HS-27A (cell line): ENCODE measurements around the gene PMAIP1.
"Not testable (repeated sequence)": the region's sequence is repeated elsewhere in the genome, so short reads cannot be mapped to it uniquely, and the experiment has no call there.

Source experiments
- DNase-seq: peaks from one replicate; pipeline ENCODE4 v3.0.0-alpha.2; 2012; ENCODE audit warnings: low read depth, missing footprints

The PMAIP1 gene

DNA sequence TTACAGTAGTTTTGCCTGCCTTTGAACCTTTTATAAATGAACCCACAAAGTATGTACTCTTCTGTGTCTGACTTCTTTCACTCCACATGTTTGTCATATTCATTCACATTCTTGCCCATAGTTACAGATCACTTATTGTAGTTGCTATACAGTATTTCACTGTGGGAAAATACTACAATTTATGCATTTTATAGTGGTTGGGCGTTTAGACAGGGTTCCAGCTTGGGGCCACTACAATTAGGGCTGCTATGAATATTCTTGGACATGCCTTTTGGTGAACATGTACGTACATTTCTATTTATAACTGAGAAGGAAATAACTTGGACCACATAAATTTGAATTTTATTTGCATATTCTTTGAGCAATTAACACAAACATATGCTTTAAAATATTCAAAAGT lies 15.4 kb upstream of the PMAIP1 start:
- no peak for DNase-seq

DNA sequence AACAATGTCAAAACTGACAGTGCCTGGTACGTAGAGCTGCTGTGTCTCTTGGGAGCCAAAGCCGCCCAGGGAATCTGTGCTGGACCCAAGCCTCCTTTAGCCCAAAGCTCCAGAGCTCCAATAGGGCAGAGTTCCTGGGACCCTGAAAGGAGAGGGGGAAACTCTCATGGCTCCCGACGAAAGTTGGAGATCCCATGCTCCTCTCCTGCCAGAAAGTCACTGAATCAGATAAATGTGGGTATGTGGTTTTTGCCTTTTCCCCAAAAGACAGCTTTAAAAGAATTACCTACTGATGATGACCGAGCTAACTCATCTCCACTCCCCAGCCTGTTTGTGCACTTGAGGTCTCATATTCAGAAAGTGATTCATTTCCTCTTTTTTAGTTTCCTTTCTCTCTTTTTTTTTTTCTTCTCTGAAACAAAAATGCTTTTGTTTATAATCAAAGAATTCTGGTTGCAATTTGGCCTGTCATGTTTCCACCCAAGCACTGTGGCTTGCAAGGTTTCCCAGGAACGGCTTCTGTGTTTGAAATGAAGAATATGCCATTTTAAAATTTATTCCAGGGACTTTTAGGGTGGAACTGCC lies 14.1 kb upstream of the PMAIP1 start:
- no peak for DNase-seq

DNA sequence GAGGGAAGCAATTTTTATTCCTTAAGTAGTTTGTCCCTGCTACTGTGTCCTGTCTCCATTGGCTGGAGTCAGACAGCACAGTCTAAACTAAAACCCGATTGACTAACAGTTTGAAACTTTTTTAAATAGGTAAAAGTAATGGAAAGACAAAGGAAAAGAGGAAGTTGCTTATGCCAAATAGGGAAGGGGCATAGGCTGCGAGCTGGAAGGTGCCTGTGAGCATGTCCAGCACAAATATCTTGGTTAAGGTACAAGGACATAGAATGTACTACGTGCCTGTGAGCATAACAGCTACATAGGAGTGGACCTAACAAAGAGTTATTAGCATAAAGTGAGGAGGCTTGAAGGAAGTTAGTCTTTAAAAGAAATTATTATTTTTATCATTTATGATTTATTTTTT lies 13.4 kb upstream of the PMAIP1 start:
- not testable (repeated sequence) for DNase-seq

DNA sequence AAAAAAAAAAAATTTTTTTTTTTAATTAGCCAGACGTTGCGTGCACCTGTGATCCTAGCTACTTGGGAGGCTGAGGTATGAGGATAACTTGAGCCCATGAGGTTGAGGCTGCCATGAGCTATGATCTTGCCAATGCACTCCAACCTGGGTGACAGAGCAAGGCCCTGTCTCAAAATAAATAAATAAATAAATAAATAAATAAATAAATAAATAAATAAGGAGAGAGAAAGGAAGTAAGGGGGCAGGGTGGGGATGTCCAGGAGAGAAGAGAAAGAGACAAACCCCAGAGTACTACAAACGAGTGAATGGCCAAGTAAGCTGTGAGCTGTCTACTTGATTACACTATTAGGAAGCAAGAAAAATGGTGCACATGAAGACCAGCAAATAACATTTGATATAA lies 7.7 kb upstream of the PMAIP1 start:
- no peak for DNase-seq

DNA sequence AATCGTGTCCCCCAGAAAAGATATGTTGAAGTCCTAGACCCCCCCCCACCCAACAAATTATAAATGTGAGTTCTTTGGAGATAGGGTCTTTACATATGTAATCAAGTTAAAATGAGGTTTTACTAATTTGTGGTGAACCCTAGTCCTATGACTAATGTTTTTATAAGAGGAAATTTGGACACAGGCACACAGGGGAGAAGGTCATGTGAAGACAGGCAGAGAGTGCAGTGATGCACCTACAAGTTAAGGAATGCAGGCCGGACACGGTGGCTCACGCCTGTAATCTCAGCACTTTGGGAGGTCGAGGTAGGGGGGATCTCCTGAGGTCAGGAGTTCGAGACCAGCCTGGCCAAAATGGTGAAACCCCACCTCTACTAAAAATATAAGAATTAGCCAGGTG lies 5.8 kb upstream of the PMAIP1 start:
- no peak for DNase-seq

DNA sequence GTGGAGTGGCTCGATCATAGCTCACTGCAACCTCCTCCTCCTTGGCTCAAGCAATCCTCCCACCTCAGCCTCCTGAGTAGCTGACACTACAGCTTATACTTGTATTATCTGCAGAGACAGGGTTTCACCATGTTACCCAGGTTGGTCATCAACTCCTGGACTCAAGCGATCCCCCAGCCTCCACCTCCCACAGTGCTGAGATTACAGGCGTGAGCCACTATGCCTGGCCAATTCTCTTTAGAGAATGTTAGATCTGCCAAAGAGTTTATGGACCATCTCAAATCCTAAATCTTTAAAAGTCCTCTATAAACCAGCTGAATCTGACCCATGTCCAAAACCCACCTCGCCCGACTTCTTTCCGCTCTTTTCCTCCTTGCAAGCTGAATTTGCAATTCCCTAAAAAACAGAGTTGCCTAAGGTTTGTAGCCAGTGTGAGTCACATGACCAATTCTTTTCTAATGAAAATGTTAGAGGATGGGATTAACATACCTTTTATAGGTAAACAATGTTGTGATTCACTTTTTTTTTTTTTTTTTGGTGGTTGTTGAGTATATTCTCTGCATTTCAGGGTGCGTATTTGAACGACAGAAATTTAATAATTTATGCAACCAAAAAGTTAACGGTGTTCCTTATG lies 2.4 kb upstream of the PMAIP1 start:
- no peak for DNase-seq

DNA sequence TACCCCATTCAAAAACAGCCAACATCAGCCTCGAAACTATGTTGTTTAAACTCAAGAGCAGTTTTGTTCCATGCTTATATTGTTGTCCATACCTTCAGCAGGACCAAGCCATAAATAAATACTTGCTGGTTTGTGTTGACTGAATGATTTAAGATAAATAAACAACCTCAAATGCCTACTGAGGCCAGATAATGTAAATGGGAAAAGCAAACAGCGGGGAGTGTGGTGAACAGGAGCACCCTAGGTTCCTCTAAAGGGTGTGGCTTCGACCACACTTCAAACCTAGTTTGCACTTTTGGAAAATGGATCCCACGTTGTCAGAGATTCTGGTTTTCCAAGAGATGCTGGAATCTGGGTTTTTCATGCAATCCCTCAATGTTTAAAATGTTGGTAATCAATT lies 1.7 kb upstream of the PMAIP1 start:
- DNase-seq = no peak

DNA sequence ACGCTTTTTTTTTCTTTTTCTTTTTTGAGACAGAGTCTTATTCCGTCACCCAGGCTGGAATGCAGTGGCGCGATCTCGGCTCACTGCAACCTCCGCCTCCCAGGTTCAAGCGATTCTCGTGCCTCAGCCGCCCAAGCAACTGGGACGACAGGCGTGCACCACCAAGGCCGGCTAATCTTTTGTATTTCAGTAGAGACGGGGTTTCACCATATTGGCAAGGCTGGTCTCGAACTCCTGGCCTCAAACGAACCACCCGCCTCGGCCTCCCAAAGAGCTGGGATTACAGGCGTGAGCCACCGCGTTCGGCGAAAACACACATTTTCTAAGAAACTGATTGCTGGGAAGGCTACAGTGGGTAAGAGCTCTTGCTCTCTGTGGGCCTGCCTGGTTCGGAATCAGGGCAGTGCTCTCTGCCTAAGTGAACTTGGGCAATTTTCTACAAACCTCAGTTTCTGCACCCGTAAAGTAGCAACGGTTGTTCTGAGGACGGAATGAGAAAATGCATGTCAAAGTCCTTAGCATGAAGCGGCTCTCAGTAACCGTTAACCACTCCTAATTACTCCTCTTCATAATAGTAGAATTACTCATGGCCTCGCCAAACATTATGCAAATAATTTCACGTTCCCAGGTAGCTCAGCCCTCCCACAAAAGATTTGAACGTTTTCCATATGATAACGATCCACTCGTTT lies 1.0 kb upstream of the PMAIP1 start:
- DNase-seq = no peak

DNA sequence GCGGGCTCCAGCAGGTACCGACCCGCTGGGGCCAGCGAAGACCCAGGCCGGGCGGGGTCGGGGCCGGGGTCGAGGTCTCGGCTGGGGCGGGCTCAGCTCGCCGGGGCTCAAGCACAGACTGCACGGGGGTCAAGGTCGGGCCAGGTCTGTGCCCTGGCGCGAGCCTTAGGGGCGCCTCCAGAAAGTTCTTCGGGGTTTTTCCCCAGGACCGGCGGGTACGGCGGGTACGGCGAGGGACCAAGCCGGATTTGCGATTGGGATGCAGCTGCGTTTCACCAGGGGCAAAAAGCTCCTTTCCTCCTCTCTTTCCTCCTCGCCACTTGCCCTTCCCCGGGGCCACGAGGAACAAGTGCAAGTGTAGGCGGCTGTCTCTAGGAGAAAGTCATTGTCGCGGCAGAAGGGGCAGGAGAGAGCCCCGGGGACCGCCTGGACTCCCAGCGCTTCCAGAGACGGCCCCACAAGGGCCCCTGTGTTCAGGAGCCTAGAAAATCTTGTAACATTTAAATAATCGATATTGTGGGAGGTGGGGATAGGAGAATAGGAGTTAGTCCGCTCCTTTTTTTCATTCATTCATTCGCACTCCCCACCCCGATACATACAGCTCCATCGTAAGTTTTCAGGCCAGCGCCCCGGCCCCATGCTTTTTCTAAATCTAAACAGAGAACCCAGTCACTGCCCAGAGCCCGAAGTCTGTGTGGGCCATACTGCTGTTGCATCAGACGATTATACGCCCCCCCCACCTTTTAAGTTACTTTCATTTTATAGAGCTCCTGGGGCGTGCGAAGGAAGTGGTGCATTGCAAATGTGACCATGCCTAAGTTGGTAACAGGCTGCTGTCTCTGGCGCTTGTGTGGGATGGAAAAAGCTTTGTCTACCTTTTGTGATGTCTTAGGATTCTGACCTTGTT lies 679 bp downstream of the PMAIP1 start:
- no peak for DNase-seq

DNA sequence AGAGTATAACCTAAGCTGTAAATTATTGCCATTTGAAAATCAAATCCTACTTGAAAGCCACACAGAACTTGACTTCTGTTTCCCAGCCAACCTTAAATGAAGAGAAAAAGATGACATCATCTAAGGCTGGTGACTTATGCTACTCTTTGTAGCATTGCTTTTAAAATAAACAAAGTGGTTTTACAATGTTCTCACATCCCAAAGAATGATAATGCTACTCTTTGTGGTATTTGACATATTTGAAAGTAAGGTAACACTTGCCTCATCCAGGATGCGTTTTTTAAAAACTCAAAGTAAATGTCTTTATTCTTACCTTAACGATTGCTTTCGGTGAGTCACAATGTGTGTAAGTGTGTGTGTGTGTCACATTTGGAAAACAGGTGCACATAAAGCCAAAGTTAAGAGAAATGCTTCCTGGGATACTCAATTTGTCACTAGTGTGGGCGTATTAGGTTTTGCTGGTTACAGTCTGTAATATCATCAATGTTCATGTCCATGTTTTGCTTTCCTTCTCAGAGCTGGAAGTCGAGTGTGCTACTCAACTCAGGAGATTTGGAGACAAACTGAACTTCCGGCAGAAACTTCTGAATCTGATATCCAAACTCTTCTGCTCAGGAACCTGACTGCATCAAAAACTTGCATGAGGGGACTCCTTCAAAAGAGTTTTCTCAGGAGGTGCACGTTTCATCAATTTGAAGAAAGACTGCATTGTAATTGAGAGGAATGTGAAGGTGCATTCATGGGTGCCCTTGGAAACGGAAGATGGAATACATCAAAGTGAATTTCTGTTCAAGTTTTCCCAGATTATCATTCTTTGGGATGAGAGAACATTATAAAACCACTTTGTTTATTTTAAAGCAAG lies 2.6 kb downstream of the PMAIP1 start:
- no peak for DNase-seq

DNA sequence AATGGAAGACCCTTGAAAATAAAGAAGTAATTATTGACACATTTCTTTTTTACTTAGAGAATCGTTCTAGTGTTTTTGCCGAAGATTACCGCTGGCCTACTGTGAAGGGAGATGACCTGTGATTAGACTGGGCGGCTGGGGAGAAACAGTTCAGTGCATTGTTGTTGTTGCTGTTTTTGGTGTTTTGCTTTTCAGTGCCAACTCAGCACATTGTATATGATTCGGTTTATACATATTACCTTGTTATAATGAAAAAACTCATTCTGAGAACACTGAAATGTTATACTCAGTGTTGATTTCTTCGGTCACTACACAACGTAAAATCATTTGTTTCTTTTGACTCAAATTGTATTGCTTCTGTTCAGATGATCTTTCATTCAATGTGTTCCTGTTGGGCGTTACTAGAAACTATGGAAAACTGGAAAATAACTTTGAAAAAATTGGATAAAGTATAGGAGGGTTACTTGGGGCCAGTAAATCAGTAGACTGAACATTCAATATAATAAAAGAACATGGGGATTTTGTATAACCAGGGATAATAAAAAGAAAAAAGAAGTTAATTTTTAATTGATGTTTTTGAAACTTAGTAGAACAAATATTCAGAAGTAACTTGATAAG lies 3.3 kb downstream of the PMAIP1 start:
- no peak for DNase-seq

DNA sequence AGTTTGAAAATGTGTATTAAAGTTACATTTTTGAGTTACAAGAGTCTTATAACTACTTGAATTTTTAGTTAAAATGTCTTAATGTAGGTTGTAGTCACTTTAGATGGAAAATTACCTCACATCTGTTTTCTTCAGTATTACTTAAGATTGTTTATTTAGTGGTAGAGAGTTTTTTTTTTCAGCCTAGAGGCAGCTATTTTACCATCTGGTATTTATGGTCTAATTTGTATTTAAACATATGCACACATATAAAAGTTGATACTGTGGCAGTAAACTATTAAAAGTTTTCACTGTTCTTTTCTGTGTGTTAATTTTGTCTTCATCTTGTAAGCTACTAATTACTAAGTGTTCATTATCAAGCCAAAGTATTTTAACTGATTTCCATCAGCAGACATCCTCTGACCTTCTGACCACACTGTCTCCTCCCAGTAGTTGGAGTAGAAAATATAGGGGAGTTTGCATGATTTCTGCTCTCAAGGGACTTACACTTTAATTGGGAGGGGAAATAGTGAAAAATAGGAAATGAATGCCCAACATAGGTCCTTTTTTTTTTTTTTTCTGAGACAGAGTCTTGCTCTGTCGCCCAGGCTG lies 4.3 kb downstream of the PMAIP1 start:
- DNase-seq = no peak

DNA sequence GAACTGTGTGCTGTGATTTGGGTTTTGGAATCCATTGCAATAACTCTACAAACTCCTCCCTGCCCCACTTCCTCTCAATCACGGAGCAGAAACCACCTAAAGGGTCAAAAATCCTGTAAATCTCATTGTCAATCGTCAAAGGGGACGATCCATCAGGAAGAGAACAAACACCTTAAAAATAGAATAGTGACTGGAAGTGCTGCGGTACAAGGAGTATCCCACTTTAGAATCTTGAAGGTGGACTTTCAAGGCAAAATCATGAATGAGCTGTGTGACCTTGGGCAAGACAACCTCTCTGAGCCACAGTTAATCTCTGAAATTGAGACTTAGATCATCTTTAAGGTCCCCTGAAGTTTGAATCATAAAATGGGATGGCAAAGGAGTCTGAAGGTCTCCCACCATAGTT lies 5.9 kb downstream of the PMAIP1 start:
- no peak for DNase-seq

DNA sequence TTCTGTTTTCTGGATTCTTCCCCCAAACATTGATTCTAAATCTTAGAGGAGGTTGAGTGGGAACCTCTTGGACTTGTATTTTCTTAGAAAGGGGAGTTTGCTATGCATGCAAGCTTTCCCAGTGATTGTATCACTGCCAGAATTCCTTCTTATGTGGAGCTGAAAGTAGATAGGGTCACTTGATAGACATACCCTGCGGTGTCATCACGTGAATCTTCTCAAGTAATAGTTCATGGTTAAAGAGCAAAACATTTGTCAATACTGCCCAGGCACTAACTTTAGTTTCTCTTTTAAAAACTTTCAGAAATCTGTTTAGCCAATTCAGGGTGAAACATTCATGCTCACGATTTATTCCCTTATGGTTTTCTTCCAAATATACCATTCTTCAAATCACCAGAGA lies 6.4 kb downstream of the PMAIP1 start:
- DNase-seq = no peak

DNA sequence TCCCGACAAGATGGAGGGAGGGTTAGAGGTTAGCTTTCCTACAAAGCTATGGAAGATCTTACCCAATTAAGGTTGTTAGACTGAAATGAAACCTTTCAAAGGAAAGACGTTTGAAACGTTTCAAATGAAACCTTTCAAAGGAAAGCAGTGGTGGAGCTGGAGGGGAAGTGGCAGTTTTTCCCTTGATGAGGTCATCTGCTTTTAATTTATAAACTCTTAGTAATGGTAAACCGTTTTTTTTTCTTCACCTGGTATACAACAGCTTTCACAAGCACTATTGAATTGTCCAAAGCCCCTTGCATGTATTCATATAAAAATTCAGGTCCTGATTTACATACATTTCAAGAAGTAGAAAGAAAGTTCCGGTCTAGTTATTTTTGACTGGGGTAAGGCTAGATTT lies 7.4 kb downstream of the PMAIP1 start:
- DNase-seq = no peak

DNA sequence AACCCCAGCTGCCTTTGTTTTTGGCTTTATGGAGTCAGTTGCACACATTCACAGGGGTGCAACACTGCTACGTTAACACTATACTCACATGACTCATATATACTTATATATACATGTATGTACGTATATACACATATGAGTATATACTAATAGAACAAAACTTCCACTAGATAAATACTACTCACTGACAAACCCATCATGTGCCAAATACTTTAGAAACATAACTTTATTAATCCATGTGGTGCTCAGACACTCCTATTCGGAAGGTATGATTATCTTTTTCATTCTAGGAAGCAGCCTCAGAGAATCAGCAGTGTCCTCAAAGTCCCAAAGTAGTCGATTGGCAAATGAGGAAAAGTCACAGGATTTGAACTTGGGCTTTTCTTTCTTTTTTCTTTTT lies 7.9 kb downstream of the PMAIP1 start:
- no peak for DNase-seq

DNA sequence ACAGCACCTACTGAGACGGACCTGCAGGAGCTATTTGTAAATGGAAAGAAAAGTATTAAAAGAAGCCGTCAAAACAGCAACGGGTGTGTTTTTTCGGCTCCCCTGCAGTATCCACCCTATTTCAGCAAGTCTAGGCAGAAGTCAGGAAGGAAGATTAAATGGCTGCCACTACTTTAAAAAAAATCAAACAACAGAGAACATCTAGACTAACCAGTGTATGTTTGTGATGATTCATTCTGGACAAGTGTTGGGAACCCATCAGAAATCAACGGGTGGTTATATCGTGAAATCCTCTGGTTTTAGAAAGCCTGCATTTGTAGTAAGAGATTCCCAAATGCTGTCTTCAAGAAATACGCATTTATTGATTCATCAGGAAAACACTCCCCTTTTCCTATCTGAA lies 9.0 kb downstream of the PMAIP1 start:
- DNase-seq = no peak

DNA sequence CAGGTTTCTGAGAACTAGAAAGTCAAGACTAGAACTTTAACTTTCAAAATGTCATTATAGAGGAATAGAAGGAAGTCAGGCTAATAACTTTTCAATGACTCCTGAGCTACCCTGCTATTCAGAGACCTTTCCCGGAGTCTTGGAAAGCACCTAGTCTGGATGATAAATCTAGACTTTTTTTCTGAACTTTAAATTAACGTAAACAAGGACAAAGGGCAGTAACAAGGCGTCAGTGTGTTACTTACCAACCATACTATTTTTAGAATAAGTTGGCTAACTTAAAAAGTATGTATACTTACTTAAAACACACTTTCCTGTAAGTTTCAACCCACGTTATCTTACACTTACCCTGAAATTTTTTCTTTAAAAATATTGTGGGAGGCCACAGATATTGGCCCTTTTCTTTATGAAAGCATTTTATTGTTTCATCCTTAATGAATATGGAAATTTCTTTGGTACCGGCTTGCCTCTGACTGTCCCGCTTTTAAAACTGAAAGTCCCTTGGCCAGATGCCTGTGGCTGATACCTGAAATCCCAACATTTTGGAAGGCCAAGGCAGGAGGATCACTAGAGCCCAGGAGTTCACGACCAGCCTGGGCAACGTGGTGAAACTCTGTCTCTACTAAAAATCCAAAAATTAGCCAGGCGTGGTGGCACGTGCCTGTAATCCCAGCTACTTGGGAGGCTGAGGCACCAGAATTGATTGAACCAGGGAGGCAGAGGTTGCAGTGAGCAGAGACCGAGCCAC lies 9.7 kb downstream of the PMAIP1 start:
- no peak for DNase-seq

DNA sequence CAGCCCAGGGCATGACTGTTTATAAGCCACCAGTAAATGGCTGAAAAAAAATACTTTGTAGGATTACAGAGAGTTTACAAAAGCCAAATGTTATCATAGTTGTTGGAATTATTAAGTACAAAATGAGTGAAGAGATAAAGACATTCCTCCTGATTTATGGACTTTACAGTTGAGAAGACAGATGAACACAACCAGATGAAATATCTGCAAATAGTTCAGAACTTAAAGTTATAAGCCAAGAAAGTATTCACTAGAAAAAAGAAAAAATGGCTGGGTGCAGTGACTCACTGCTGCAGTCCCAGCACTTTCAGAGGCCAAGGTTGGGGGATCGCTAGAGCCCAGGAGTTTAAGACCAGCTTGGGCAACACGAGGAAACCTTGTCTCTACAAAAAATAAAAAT lies 11.2 kb downstream of the PMAIP1 start:
- DNase-seq = no peak

DNA sequence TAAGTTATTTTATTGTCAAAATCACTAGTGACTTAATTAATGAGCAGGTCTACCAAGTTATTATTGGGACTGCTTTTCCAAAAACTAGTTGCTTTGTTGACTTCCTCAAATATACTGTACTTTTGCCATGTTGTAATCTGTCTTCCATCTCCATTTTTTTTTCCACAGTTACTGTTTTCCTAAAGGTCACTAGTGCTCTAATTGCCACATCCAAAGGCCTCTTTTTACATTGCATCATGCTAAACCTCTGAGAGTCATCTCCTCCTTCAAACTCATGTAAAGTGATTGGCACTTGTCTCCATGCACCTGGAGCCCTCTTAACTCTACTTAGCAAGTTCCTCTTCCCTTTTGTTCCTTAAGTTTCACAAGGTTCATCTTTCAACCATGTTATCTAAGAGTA lies 11.8 kb downstream of the PMAIP1 start:
- no peak for DNase-seq
